Measurements from ENCODE around the gene PKD2. TPM values are rescaled to one million over a fixed set of nuclear protein-coding genes. Genes with fewer than 3 reads are reported as not detected.
A peak's percentile ranks its signal among the peaks of the same experiment; 100 is the strongest.

Gene PKD2
- total and polyA plus RNA-seq, 2 of the 13 experiments (the other 11 are each of a cell fraction or from before 2014, with no cell fraction given): 5.6 to 9.1 TPM

DNA sequence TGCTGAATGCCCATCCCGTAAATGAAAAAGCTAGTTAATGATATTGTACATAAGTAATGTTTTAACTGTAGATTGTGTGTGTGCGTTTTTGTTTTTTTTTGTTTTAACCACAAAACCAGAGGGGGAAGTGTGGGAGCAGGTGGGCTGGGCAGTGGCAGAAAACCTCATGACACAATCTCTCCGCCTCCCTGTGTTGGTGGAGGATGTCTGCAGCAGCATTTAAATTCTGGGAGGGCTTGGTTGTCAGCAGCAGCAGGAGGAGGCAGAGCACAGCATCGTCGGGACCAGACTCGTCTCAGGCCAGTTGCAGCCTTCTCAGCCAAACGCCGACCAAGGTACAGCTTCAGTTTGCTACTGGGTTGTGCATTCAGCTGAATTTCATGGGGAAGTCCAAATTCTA lies 32.0 kb upstream of the PKD2 start, which contains the start of gene SPP1 (continued):
- peak; percentile 71; the same call in 1 of the 2 replicates for TF ChIP-seq ZNF292 (CRISPR knock-in tag; IDR thresholded peaks at IDR 0.05; ENCODE audit: borderline replicate concordance, low read depth)
- TF ChIP-seq, protein P1, sequence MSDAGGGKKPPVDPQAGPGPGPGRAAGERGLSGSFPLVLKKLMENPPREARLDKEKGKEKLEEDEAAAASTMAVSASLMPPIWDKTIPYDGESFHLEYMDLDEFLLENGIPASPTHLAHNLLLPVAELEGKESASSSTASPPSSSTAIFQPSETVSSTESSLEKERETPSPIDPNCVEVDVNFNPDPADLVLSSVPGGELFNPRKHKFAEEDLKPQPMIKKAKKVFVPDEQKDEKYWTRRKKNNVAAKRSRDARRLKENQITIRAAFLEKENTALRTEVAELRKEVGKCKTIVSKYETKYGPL (CRISPR knock-in tag; IDR thresholded peaks at IDR 0.05): no peak
- TF ChIP-seq KMT2B (CRISPR knock-in tag; IDR thresholded peaks at IDR 0.05): 0 out of 2 replicates have a peak, but pooled peaks have one; percentile 28
- 0 out of 2 replicates have a peak, but pooled peaks have one; percentile 40 for TF ChIP-seq IRF2 (CRISPR knock-in tag; IDR thresholded peaks at IDR 0.05)
- TF ChIP-seq NRL (CRISPR knock-in tag; IDR thresholded peaks at IDR 0.05; ENCODE audit: borderline replicate concordance): no peak
- TF ChIP-seq SMC3 (IDR thresholded peaks at IDR 0.05; ENCODE audit: low read length): peak; percentile 30; the same call in 1 of the 2 replicates
- TF ChIP-seq KLF11 (CRISPR knock-in tag; IDR thresholded peaks at IDR 0.05): 0 out of 2 replicates have a peak, but pooled peaks have one; percentile 62
- TF ChIP-seq FOSL2 (CRISPR knock-in tag; IDR thresholded peaks at IDR 0.05): 0 out of 2 replicates have a peak, but pooled peaks have one; percentile 15
- peak; percentile 43; the same call in 1 of the 2 replicates for TF ChIP-seq SP5 (CRISPR knock-in tag; IDR thresholded peaks at IDR 0.05; ENCODE audit: borderline replicate concordance, low read depth)
- peak; percentile 24; the same call in 1 of the 2 replicates for TF ChIP-seq POLR2AphosphoS5 (IDR thresholded peaks at IDR 0.05; ENCODE audit: low read depth, low read length)
- TF ChIP-seq, protein P2, sequence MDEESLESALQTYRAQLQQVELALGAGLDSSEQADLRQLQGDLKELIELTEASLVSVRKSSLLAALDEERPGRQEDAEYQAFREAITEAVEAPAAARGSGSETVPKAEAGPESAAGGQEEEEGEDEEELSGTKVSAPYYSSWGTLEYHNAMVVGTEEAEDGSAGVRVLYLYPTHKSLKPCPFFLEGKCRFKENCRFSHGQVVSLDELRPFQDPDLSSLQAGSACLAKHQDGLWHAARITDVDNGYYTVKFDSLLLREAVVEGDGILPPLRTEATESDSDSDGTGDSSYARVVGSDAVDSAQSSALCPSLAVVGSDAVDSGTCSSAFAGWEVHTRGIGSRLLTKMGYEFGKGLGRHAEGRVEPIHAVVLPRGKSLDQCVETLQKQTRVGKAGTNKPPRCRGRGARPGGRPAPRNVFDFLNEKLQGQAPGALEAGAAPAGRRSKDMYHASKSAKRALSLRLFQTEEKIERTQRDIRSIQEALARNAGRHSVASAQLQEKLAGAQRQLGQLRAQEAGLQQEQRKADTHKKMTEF (CRISPR knock-in tag; IDR thresholded peaks at IDR 0.05): no peak
- TF ChIP-seq, protein P3, sequence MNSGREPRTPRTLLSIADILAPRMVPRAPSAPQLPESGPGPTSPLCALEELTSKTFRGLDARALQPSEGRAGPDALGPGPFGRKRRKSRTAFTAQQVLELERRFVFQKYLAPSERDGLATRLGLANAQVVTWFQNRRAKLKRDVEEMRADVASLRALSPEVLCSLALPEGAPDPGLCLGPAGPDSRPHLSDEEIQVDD (CRISPR knock-in tag; IDR thresholded peaks at IDR 0.05; ENCODE audit: borderline replicate concordance): no peak
- peak; percentile 39 for TF ChIP-seq XRCC5 (optimal IDR thresholded peaks at IDR 0.05; ENCODE audit: low read length)
- no peak for TF ChIP-seq RORA (CRISPR knock-in tag; IDR thresholded peaks at IDR 0.05)
- peak; percentile 41 for TF ChIP-seq SAP130 (CRISPR knock-in tag; IDR thresholded peaks at IDR 0.05; ENCODE audit: low read depth)
- TF ChIP-seq, protein P4, sequence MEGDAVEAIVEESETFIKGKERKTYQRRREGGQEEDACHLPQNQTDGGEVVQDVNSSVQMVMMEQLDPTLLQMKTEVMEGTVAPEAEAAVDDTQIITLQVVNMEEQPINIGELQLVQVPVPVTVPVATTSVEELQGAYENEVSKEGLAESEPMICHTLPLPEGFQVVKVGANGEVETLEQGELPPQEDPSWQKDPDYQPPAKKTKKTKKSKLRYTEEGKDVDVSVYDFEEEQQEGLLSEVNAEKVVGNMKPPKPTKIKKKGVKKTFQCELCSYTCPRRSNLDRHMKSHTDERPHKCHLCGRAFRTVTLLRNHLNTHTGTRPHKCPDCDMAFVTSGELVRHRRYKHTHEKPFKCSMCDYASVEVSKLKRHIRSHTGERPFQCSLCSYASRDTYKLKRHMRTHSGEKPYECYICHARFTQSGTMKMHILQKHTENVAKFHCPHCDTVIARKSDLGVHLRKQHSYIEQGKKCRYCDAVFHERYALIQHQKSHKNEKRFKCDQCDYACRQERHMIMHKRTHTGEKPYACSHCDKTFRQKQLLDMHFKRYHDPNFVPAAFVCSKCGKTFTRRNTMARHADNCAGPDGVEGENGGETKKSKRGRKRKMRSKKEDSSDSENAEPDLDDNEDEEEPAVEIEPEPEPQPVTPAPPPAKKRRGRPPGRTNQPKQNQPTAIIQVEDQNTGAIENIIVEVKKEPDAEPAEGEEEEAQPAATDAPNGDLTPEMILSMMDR (CRISPR knock-in tag; IDR thresholded peaks at IDR 0.05): peak; percentile 37; the same call in 1 of the 2 replicates
- 0 out of 2 replicates have a peak, but pooled peaks have one; percentile 30 for TF ChIP-seq TGIF2 (CRISPR knock-in tag; IDR thresholded peaks at IDR 0.05)
- TF ChIP-seq MIER3 (CRISPR knock-in tag; IDR thresholded peaks at IDR 0.05; ENCODE audit: borderline replicate concordance): 0 out of 2 replicates have a peak, but pooled peaks have one; percentile 36
- TF ChIP-seq ZMAT3 (CRISPR knock-in tag; conservative IDR thresholded peaks at IDR 0.05): no peak
- TF ChIP-seq RARG (CRISPR knock-in tag; IDR thresholded peaks at IDR 0.05; ENCODE audit: low read depth): no peak
- peak; percentile 25 to 55; a peak in 1 of 4 replicates for TF ChIP-seq POLR2A (IDR thresholded peaks at IDR 0.05; ENCODE audit: insufficient read depth in 1 of 2, low read depth in 2 of 2, low read length in 2 of 2)
- no peak for TF ChIP-seq GTF3A (CRISPR knock-in tag; conservative IDR thresholded peaks at IDR 0.05)
- TF ChIP-seq ZNF607 (CRISPR knock-in tag; IDR thresholded peaks at IDR 0.05; ENCODE audit: borderline replicate concordance): no peak
- no peak for TF ChIP-seq EEA1 (CRISPR knock-in tag; IDR thresholded peaks at IDR 0.05; ENCODE audit: borderline replicate concordance)
- TF ChIP-seq, protein P5, sequence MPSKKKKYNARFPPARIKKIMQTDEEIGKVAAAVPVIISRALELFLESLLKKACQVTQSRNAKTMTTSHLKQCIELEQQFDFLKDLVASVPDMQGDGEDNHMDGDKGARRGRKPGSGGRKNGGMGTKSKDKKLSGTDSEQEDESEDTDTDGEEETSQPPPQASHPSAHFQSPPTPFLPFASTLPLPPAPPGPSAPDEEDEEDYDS (CRISPR knock-in tag; IDR thresholded peaks at IDR 0.05): peak; percentile 57; the same call in 1 of the 2 replicates
- TF ChIP-seq MYPOP (CRISPR knock-in tag; IDR thresholded peaks at IDR 0.05): 0 out of 2 replicates have a peak, but pooled peaks have one; percentile 29
- TF ChIP-seq SRSF4 (IDR thresholded peaks at IDR 0.05; ENCODE audit: low read depth, low read length, poor library complexity, severe bottlenecking): no peak

Measured in HepG2 (cell line).